IMR-90 (cell line): Measurements from ENCODE around the gene ATP1A2.

Experiments
- BHLHE40 ChIP-seq: fragments of 150-350 bp; IDR thresholded peaks from 2 replicates; pipeline ENCODE4 v1.6.1; 2016; ENCODE audit warnings: mild to moderate bottlenecking, low read depth, low read length
- CEBPB ChIP-seq: IDR thresholded peaks from 2 replicates; pipeline ENCODE4 v1.6.1; 2012; ENCODE audit warnings: low read depth, low read length, improper control_type of control experiment
- FOS ChIP-seq: fragments of 150-350 bp; IDR thresholded peaks from 2 replicates; pipeline ENCODE4 v1.6.1; 2016; ENCODE audit warnings: low read depth, low read length
- MAFK ChIP-seq: IDR thresholded peaks from 2 replicates; pipeline ENCODE4 v1.6.1; 2012; ENCODE audit warnings: low read depth, low read length, improper control_type of control experiment
- MAZ ChIP-seq: IDR thresholded peaks from 2 replicates; pipeline ENCODE4 v1.6.1; 2012; ENCODE audit warnings: low read depth, mild to moderate bottlenecking, low read length, improper control_type of control experiment, moderate library complexity, borderline replicate concordance
- MXI1 ChIP-seq: IDR thresholded peaks from 2 replicates; pipeline ENCODE4 v1.6.1; 2012; ENCODE audit warnings: low read depth, mild to moderate bottlenecking, low read length, moderate library complexity, borderline replicate concordance
- NFE2L2 ChIP-seq: fragments of 150-350 bp; IDR thresholded peaks from 2 replicates; pipeline ENCODE4 v1.6.1; 2016; ENCODE audit warnings: low read depth, mild to moderate bottlenecking, low read length
- POLR2A ChIP-seq: IDR thresholded peaks from 2 replicates; pipeline ENCODE4 v1.6.1; 2012; ENCODE audit warnings: mild to moderate bottlenecking, low read depth, low read length
- RAD21 ChIP-seq: IDR thresholded peaks from 2 replicates; pipeline ENCODE4 v1.6.1; 2012; ENCODE audit warnings: low read length, improper control_type of control experiment
- SMC3 ChIP-seq: fragments of 150-350 bp; IDR thresholded peaks from 2 replicates; pipeline ENCODE4 v1.6.1; 2016; ENCODE audit warnings: low read depth, mild to moderate bottlenecking, antibody characterized with exemption, low read length, moderate library complexity
- USF2 ChIP-seq: fragments of 150-350 bp; IDR thresholded peaks from 2 replicates; pipeline ENCODE4 v1.6.1; 2017; ENCODE audit warnings: mild to moderate bottlenecking, antibody characterized with exemption, low read length, low read depth
- TF ChIP-seq, protein P1 (sequence below): conservative IDR thresholded peaks from 2 replicates; pipeline ENCODE4 v1.5.1; 2012; ENCODE audit warnings: mild to moderate bottlenecking, low read depth, low read length, improper control_type of control experiment
- TF ChIP-seq, protein P2 (sequence below): fragments of 150-350 bp; IDR thresholded peaks from 2 replicates; pipeline ENCODE4 v1.6.1; 2016; ENCODE audit warnings: low read depth, mild to moderate bottlenecking, low read length, moderate library complexity, borderline replicate concordance

DNA sequence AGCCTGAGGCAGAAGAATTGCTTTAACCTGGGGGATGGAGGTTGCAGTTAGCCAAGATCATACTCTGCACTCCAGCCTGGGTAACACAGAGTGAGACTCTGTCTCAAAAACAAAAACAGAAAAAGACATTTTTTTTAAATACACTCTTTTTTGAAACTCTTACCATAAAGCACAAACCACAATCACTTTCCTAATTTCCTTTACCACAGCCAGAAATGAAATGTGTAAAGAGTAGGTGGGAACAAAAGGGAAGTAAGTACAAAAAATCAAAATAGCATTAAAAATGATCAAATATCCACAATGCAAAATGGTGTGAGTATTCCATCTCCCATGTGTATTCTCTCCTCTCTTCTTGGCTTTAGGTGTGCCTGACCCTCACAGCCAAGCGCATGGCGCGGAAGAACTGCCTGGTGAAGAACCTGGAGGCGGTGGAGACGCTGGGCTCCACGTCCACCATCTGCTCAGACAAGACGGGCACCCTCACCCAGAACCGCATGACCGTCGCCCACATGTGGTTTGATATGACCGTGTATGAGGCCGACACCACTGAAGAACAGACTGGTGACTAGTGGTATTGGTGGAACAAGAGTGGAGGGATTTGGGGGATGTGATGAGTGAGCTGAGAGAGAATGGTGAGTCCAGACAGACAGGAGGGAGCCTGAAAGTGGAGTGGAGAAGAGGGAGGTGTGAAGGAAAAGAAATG lies 50.8 kb downstream of the ATP1A2 start:
- TF ChIP-seq FOS (no peak), USF2 (no peak), SMC3 (no peak), MXI1 (no peak), MAZ (no peak), POLR2A (no peak), RAD21 (no peak), MAFK (no peak), BHLHE40 (no peak), CEBPB (no peak), NFE2L2 (no peak)
- TF ChIP-seq, protein P1, sequence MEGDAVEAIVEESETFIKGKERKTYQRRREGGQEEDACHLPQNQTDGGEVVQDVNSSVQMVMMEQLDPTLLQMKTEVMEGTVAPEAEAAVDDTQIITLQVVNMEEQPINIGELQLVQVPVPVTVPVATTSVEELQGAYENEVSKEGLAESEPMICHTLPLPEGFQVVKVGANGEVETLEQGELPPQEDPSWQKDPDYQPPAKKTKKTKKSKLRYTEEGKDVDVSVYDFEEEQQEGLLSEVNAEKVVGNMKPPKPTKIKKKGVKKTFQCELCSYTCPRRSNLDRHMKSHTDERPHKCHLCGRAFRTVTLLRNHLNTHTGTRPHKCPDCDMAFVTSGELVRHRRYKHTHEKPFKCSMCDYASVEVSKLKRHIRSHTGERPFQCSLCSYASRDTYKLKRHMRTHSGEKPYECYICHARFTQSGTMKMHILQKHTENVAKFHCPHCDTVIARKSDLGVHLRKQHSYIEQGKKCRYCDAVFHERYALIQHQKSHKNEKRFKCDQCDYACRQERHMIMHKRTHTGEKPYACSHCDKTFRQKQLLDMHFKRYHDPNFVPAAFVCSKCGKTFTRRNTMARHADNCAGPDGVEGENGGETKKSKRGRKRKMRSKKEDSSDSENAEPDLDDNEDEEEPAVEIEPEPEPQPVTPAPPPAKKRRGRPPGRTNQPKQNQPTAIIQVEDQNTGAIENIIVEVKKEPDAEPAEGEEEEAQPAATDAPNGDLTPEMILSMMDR = no peak
- TF ChIP-seq, protein P2, sequence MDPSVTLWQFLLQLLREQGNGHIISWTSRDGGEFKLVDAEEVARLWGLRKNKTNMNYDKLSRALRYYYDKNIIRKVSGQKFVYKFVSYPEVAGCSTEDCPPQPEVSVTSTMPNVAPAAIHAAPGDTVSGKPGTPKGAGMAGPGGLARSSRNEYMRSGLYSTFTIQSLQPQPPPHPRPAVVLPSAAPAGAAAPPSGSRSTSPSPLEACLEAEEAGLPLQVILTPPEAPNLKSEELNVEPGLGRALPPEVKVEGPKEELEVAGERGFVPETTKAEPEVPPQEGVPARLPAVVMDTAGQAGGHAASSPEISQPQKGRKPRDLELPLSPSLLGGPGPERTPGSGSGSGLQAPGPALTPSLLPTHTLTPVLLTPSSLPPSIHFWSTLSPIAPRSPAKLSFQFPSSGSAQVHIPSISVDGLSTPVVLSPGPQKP = no peak
